ENCODE results near the gene SLC43A2.

The SLC43A2 gene

GRCh38 chr17:1611715-1612114, 16.9 kb downstream of the SLC43A2 start:
- no peaks in the 10 kb centered on the region for H3K9me3 ChIP-seq (replicated peaks; ENCODE audit: insufficient read depth, low read length)
- DNase-seq, result no peak
- no peaks in the 10 kb centered on the region for H3K36me3 ChIP-seq (replicated peaks; ENCODE audit: insufficient read depth, low read length)
- H2AFZ ChIP-seq (ENCODE audit: low read length), result no peak overlapping the region
- H3K27ac ChIP-seq (ENCODE audit: low read length), result no peak overlapping the region
- no peaks in the 10 kb centered on the region for H3K79me2 ChIP-seq (ENCODE audit: low read length)
- no peaks in the 10 kb centered on the region for H4K20me1 ChIP-seq (ENCODE audit: insufficient read depth, low read length)
- no peak overlapping the region for H3K9ac ChIP-seq (ENCODE audit: low read length)
- no peaks in the 10 kb centered on the region for H3F3A ChIP-seq (ENCODE audit: insufficient read depth, low read length)
- H3K27me3 ChIP-seq (replicated peaks; ENCODE audit: insufficient read depth, low read length), result no peaks in the 10 kb centered on the region
- H3K4me2 ChIP-seq (ENCODE audit: low read depth, low read length), result no peak overlapping the region
- H3K4me1 ChIP-seq (ENCODE audit: low read length), result no peaks in the 10 kb centered on the region
- H3K4me3 ChIP-seq (ENCODE audit: low read length), result no peak overlapping the region
- TF ChIP-seq CTCF (IDR thresholded peaks at IDR 0.05; ENCODE audit: low read length) (no peak), EZH2 (optimal IDR thresholded peaks at IDR 0.05; ENCODE audit: low read depth, low read length) (no peak), EZH2phosphoT487 (IDR thresholded peaks at IDR 0.05; ENCODE audit: low read length) (no peak)
- no peaks in the 10 kb centered on the region for H3K9me2 ChIP-seq (replicated peaks; ENCODE audit: insufficient read depth, low read length)

- Histone ChIP-seq H4K20me1 (ENCODE audit: insufficient read depth, low read length) (no peaks in the 10 kb centered on the region), H3K9ac (ENCODE audit: low read length) (no peak overlapping the region), H2AFZ (ENCODE audit: low read length) (no peak overlapping the region), H3K4me1 (ENCODE audit: low read length) (no peaks in the 10 kb centered on the region), H3F3A (ENCODE audit: insufficient read depth, low read length) (no peaks in the 10 kb centered on the region), H3K9me2 (replicated peaks; ENCODE audit: insufficient read depth, low read length) (no peaks in the 10 kb centered on the region), H3K36me3 (replicated peaks; ENCODE audit: insufficient read depth, low read length) (no peaks in the 10 kb centered on the region), H3K27ac (ENCODE audit: low read length) (no peak overlapping the region), H3K9me3 (replicated peaks; ENCODE audit: insufficient read depth, low read length) (no peaks in the 10 kb centered on the region), H3K4me3 (ENCODE audit: low read length) (no peak overlapping the region), H3K79me2 (ENCODE audit: low read length) (no peaks in the 10 kb centered on the region), H3K4me2 (ENCODE audit: low read depth, low read length) (no peak overlapping the region), H3K27me3 (replicated peaks; ENCODE audit: insufficient read depth, low read length) (no peaks in the 10 kb centered on the region)
- TF ChIP-seq EZH2 (optimal IDR thresholded peaks at IDR 0.05; ENCODE audit: low read depth, low read length) (no peak), CTCF (IDR thresholded peaks at IDR 0.05; ENCODE audit: low read length) (no peak), EZH2phosphoT487 (IDR thresholded peaks at IDR 0.05; ENCODE audit: low read length) (no peak)
- no peak for DNase-seq
Measured at GRCh38 chr17:1608676-1609075, 20.0 kb downstream of the SLC43A2 start.

DNA sequence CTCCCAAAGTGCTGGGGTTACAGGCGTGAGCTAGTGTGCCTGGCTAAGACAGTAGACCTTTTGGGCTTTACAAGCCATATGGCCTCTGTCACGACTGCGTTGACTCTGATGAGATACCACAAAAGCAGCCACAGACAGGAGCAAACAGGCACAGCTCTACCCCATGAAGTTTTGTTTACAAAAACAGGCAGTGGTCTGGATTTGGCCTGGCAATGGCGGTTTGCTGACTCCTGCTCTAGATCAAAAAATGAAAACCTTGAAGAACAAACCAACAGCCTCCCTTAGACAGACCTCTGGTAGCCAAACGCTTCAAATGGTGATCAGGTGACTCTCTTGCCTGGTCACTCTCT, 20.7 kb downstream of the SLC43A2 start:
- no peak overlapping the region for H3K4me2 ChIP-seq (ENCODE audit: low read depth, low read length)
- H3K9ac ChIP-seq (ENCODE audit: low read length), result no peak overlapping the region

More for the DNA sequence above, 20.7 kb downstream of the SLC43A2 start:
- no peaks in the 10 kb centered on the region for H3K27me3 ChIP-seq (replicated peaks; ENCODE audit: insufficient read depth, low read length)
- no peaks in the 10 kb centered on the region for H3K4me1 ChIP-seq (ENCODE audit: low read length)
- TF ChIP-seq EZH2phosphoT487 (IDR thresholded peaks at IDR 0.05; ENCODE audit: low read length) (no peak), CTCF (IDR thresholded peaks at IDR 0.05; ENCODE audit: low read length) (no peak), EZH2 (optimal IDR thresholded peaks at IDR 0.05; ENCODE audit: low read depth, low read length) (no peak)
- no peaks in the 10 kb centered on the region for H3F3A ChIP-seq (ENCODE audit: insufficient read depth, low read length)
- no peaks in the 10 kb centered on the region for H3K36me3 ChIP-seq (replicated peaks; ENCODE audit: insufficient read depth, low read length)
- no peaks in the 10 kb centered on the region for H3K79me2 ChIP-seq (ENCODE audit: low read length)
- no peaks in the 10 kb centered on the region for H4K20me1 ChIP-seq (ENCODE audit: insufficient read depth, low read length)
- H3K27ac ChIP-seq (ENCODE audit: low read length), result no peak overlapping the region
- H2AFZ ChIP-seq (ENCODE audit: low read length), result no peak overlapping the region
- no peaks in the 10 kb centered on the region for H3K9me3 ChIP-seq (replicated peaks; ENCODE audit: insufficient read depth, low read length)
- DNase-seq, result no peak
- H3K4me3 ChIP-seq (ENCODE audit: low read length), result no peak overlapping the region
- no peaks in the 10 kb centered on the region for H3K9me2 ChIP-seq (replicated peaks; ENCODE audit: insufficient read depth, low read length)

Data from MM.1S (cell line).